DND-41 (cell line): ENCODE data around the gene TOGARAM2.

Experiments used
- CTCF ChIP-seq: IDR thresholded peaks from 2 replicates; pipeline ENCODE4 v1.5.1; 2012; ENCODE audit warnings: borderline replicate concordance, low read length, moderate library complexity, mild to moderate bottlenecking; ENCODE audit not compliant: poor library complexity, severe bottlenecking; ENCODE audit errors: extremely low read depth
- EZH2 ChIP-seq: IDR thresholded peaks from 3 replicates; pipeline ENCODE4 v1.6.1; 2012; ENCODE audit warnings: borderline replicate concordance, low read depth, mild to moderate bottlenecking, moderate library complexity, low read length, inconsistent platforms; ENCODE audit not compliant: severe bottlenecking

- TF ChIP-seq EZH2 (no peak), CTCF (no peak)
These were observed 92.8 kb downstream of the TOGARAM2 start for GRCh38 chr2:29073933-29074332.
